ENCODE data around the gene TOMT.

DNA sequence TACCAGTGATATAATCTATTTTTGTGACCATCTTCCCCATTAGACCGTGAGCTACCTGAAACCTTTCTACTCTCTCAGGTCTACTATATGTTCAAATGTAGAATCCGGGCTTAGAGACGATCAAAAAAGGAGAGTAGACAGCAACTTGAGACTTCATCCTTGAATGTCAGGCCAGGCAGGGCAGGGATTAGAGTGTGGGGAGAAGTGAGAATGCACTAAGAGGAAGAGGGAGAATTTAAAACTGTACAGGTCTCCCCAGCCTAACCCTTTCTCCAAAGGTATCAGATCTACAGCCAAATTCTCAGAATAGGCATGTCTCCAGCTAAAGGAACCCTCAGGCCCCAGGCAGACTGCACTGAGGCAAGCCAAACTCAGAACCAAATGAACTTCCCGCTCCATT, 3.6 kb upstream of the TOMT start:
- TF ChIP-seq EZH2 (IDR thresholded peaks at IDR 0.05; ENCODE audit: low read depth, unreplicated experiment) (no peak), POLR2AphosphoS5 (IDR thresholded peaks at IDR 0.05; ENCODE audit: low read depth) (no peak), EZH2phosphoT487 (IDR thresholded peaks at IDR 0.05; ENCODE audit: unreplicated experiment) (no peak)
- TF ChIP-seq, protein P1, sequence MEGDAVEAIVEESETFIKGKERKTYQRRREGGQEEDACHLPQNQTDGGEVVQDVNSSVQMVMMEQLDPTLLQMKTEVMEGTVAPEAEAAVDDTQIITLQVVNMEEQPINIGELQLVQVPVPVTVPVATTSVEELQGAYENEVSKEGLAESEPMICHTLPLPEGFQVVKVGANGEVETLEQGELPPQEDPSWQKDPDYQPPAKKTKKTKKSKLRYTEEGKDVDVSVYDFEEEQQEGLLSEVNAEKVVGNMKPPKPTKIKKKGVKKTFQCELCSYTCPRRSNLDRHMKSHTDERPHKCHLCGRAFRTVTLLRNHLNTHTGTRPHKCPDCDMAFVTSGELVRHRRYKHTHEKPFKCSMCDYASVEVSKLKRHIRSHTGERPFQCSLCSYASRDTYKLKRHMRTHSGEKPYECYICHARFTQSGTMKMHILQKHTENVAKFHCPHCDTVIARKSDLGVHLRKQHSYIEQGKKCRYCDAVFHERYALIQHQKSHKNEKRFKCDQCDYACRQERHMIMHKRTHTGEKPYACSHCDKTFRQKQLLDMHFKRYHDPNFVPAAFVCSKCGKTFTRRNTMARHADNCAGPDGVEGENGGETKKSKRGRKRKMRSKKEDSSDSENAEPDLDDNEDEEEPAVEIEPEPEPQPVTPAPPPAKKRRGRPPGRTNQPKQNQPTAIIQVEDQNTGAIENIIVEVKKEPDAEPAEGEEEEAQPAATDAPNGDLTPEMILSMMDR (conservative IDR thresholded peaks at IDR 0.05; ENCODE audit: low read depth in 2 of 2) = no peak
- TF ChIP-seq, protein P2, sequence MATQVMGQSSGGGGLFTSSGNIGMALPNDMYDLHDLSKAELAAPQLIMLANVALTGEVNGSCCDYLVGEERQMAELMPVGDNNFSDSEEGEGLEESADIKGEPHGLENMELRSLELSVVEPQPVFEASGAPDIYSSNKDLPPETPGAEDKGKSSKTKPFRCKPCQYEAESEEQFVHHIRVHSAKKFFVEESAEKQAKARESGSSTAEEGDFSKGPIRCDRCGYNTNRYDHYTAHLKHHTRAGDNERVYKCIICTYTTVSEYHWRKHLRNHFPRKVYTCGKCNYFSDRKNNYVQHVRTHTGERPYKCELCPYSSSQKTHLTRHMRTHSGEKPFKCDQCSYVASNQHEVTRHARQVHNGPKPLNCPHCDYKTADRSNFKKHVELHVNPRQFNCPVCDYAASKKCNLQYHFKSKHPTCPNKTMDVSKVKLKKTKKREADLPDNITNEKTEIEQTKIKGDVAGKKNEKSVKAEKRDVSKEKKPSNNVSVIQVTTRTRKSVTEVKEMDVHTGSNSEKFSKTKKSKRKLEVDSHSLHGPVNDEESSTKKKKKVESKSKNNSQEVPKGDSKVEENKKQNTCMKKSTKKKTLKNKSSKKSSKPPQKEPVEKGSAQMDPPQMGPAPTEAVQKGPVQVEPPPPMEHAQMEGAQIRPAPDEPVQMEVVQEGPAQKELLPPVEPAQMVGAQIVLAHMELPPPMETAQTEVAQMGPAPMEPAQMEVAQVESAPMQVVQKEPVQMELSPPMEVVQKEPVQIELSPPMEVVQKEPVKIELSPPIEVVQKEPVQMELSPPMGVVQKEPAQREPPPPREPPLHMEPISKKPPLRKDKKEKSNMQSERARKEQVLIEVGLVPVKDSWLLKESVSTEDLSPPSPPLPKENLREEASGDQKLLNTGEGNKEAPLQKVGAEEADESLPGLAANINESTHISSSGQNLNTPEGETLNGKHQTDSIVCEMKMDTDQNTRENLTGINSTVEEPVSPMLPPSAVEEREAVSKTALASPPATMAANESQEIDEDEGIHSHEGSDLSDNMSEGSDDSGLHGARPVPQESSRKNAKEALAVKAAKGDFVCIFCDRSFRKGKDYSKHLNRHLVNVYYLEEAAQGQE (IDR thresholded peaks at IDR 0.05; ENCODE audit: unreplicated experiment) = no peak
- TF ChIP-seq, protein P3, sequence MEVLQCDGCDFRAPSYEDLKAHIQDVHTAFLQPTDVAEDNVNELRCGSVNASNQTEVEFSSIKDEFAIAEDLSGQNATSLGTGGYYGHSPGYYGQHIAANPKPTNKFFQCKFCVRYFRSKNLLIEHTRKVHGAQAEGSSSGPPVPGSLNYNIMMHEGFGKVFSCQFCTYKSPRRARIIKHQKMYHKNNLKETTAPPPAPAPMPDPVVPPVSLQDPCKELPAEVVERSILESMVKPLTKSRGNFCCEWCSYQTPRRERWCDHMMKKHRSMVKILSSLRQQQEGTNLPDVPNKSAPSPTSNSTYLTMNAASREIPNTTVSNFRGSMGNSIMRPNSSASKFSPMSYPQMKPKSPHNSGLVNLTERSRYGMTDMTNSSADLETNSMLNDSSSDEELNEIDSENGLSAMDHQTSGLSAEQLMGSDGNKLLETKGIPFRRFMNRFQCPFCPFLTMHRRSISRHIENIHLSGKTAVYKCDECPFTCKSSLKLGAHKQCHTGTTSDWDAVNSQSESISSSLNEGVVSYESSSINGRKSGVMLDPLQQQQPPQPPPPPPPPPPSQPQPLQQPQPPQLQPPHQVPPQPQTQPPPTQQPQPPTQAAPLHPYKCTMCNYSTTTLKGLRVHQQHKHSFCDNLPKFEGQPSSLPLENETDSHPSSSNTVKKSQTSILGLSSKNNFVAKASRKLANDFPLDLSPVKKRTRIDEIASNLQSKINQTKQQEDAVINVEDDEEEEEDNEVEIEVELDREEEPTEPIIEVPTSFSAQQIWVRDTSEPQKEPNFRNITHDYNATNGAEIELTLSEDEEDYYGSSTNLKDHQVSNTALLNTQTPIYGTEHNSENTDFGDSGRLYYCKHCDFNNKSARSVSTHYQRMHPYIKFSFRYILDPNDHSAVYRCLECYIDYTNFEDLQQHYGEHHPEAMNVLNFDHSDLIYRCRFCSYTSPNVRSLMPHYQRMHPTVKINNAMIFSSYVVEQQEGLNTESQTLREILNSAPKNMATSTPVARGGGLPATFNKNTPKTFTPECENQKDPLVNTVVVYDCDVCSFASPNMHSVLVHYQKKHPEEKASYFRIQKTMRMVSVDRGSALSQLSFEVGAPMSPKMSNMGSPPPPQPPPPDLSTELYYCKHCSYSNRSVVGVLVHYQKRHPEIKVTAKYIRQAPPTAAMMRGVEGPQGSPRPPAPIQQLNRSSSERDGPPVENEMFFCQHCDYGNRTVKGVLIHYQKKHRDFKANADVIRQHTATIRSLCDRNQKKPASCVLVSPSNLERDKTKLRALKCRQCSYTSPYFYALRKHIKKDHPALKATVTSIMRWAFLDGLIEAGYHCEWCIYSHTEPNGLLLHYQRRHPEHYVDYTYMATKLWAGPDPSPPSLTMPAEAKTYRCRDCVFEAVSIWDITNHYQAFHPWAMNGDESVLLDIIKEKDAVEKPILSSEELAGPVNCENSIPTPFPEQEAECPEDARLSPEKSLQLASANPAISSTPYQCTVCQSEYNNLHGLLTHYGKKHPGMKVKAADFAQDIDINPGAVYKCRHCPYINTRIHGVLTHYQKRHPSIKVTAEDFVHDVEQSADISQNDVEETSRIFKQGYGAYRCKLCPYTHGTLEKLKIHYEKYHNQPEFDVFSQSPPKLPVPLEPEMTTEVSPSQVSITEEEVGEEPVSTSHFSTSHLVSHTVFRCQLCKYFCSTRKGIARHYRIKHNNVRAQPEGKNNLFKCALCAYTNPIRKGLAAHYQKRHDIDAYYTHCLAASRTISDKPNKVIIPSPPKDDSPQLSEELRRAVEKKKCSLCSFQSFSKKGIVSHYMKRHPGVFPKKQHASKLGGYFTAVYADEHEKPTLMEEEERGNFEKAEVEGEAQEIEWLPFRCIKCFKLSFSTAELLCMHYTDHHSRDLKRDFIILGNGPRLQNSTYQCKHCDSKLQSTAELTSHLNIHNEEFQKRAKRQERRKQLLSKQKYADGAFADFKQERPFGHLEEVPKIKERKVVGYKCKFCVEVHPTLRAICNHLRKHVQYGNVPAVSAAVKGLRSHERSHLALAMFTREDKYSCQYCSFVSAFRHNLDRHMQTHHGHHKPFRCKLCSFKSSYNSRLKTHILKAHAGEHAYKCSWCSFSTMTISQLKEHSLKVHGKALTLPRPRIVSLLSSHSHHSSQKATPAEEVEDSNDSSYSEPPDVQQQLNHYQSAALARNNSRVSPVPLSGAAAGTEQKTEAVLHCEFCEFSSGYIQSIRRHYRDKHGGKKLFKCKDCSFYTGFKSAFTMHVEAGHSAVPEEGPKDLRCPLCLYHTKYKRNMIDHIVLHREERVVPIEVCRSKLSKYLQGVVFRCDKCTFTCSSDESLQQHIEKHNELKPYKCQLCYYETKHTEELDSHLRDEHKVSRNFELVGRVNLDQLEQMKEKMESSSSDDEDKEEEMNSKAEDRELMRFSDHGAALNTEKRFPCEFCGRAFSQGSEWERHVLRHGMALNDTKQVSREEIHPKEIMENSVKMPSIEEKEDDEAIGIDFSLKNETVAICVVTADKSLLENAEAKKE (CRISPR knock-in tag; IDR thresholded peaks at IDR 0.05) = no peak

Data from GM23338 (cell line).